ENCODE results near the gene KLHDC10. TPM values are rescaled to one million over a fixed set of nuclear protein-coding genes. Genes with fewer than 3 reads are reported as not detected.
"Not testable (repeated sequence)": the region's sequence is repeated elsewhere in the genome, so short reads cannot be mapped to it uniquely, and the experiment has no call there.

Gene KLHDC10
- polyA plus RNA-seq, 1 donor (not counting 4 experiments of a cell fraction or from before 2014, with no cell fraction given) = 22.7 TPM

- H3K36me3 ChIP-seq (ENCODE audit: control insufficient read depth in 2 of 2, extremely low read depth in 1 of 2, insufficient read depth in 2 of 2, low read length in 2 of 2) = peaks cover 0 to 3% of the 10 kb centered on the region in 2 experiments
- dilution Hi-C loops (cut with MboI; ENCODE audit: extremely low pct_ligation_motif_present, low sequenced_read_pairs) = no loop called here
- H3K27me3 ChIP-seq (ENCODE audit: control insufficient read depth, extremely low read depth, insufficient read depth, low read length) = no peaks in the 10 kb centered on the region
- no peaks in the 10 kb centered on the region for H3K9me3 ChIP-seq (ENCODE audit: control insufficient read depth, low read depth, low read length)
- peaks cover 3% of the 10 kb centered on the region for H4K20me1 ChIP-seq (ENCODE audit: control insufficient read depth, extremely low read depth, insufficient read depth, low read length)
- H2AFZ ChIP-seq (ENCODE audit: control insufficient read depth, low read length) = no peak overlapping the region
- no peak for FAIRE-seq
- H3K27ac ChIP-seq (ENCODE audit: control insufficient read depth, insufficient read depth, low read length) = no peak overlapping the region
- DNase-seq (ENCODE audit: low read depth, low spot score) = no peak
- no peaks in the 10 kb centered on the region for H3K9me1 ChIP-seq (ENCODE audit: control insufficient read depth, extremely low read depth, insufficient read depth, low read length)
- peaks cover 55% of the 10 kb centered on the region for H3K79me2 ChIP-seq (ENCODE audit: control insufficient read depth, insufficient read depth, low read length)
- TF ChIP-seq CTCF (optimal IDR thresholded peaks at IDR 0.05 in 1 of 3, IDR thresholded peaks at IDR 0.05 in 1 of 3, conservative IDR thresholded peaks at IDR 0.05 in 1 of 3; ENCODE audit: extremely low read depth in 1 of 3, insufficient read depth in 2 of 3, low read length in 3 of 3) (no peak), EZH2 (IDR thresholded peaks at IDR 0.05; ENCODE audit: low read length) (no peak)
- no peaks in the 10 kb centered on the region for H3K4me1 ChIP-seq (ENCODE audit: control insufficient read depth, extremely low read depth, insufficient read depth, low read length)
- no peak overlapping the region for H3K4me3 ChIP-seq (ENCODE audit: control insufficient read depth in 2 of 3, extremely low read depth in 1 of 3, insufficient read depth in 2 of 3, low read depth in 1 of 3, low read length in 3 of 3)
- no peak overlapping the region for H3K4me2 ChIP-seq (ENCODE audit: control insufficient read depth, extremely low read depth, insufficient read depth, low read depth, low read length)
- no peak overlapping the region for H3K9ac ChIP-seq (ENCODE audit: control insufficient read depth, extremely low read depth, insufficient read depth, low read length)
Observed at GRCh38 chr7:130079846-130080394, 9.6 kb downstream of the KLHDC10 start.

GRCh38 chr7:130083497-130083896, 13.2 kb downstream of the KLHDC10 start:
- DNase-seq (ENCODE audit: low read depth, low spot score); H2AFZ ChIP-seq (ENCODE audit: control insufficient read depth, low read length); H3K9me3 ChIP-seq (ENCODE audit: control insufficient read depth, low read depth, low read length); dilution Hi-C loops (cut with MboI; ENCODE audit: extremely low pct_ligation_motif_present, low sequenced_read_pairs); H3K36me3 ChIP-seq (ENCODE audit: control insufficient read depth in 2 of 2, extremely low read depth in 1 of 2, insufficient read depth in 2 of 2, low read length in 2 of 2); H3K4me3 ChIP-seq (ENCODE audit: control insufficient read depth in 2 of 3, extremely low read depth in 1 of 3, insufficient read depth in 2 of 3, low read depth in 1 of 3, low read length in 3 of 3); H3K4me2 ChIP-seq (ENCODE audit: control insufficient read depth, extremely low read depth, insufficient read depth, low read depth, low read length); H3K4me1 ChIP-seq (ENCODE audit: control insufficient read depth, extremely low read depth, insufficient read depth, low read length); H3K9ac ChIP-seq (ENCODE audit: control insufficient read depth, extremely low read depth, insufficient read depth, low read length); H3K27me3 ChIP-seq (ENCODE audit: control insufficient read depth, extremely low read depth, insufficient read depth, low read length); H4K20me1 ChIP-seq (ENCODE audit: control insufficient read depth, extremely low read depth, insufficient read depth, low read length); H3K9me1 ChIP-seq (ENCODE audit: control insufficient read depth, extremely low read depth, insufficient read depth, low read length); H3K27ac ChIP-seq (ENCODE audit: control insufficient read depth, insufficient read depth, low read length); FAIRE-seq: not testable (repeated sequence)
- H3K79me2 ChIP-seq (ENCODE audit: control insufficient read depth, insufficient read depth, low read length) = peaks cover 49% of the 10 kb centered on the region
